ENCODE data around the gene CACNA1E.

CACNA1E gene

GRCh38 chr1:181748013-181748412, 264.7 kb downstream of the CACNA1E start:
- in situ Hi-C loops (cut with HindIII; ENCODE audit: low sequenced_read_pairs) = no loop called here

- in situ Hi-C loops (cut with HindIII; ENCODE audit: low sequenced_read_pairs) = loop anchor here (5.0 kb wide), 1 partner anchor 57 kb away; no protein-coding TSS in a partner anchor
Observed at GRCh38 chr1:181754103-181754502, 270.8 kb downstream of the CACNA1E start.

- in situ Hi-C loops (cut with HindIII; ENCODE audit: low sequenced_read_pairs) = no loop called here
Observed at GRCh38 chr1:181759481-181759880, 276.2 kb downstream of the CACNA1E start.

- in situ Hi-C loops (cut with HindIII; ENCODE audit: low sequenced_read_pairs) = loop anchor here (5.0 kb wide), 1 partner anchor 49 kb away; no protein-coding TSS in a partner anchor
Observed at GRCh38 chr1:181763736-181764135, 280.4 kb downstream of the CACNA1E start.

- in situ Hi-C loops (cut with HindIII; ENCODE audit: low sequenced_read_pairs) = no loop called here
Observed at GRCh38 chr1:181765451-181766026, 282.2 kb downstream of the CACNA1E start.

- in situ Hi-C loops (cut with HindIII; ENCODE audit: low sequenced_read_pairs) = no loop called here
Observed at GRCh38 chr1:181767001-181767708, 283.8 kb downstream of the CACNA1E start.

GRCh38 chr1:181768211-181768929, 285.1 kb downstream of the CACNA1E start:
- in situ Hi-C loops (cut with HindIII; ENCODE audit: low sequenced_read_pairs) = no loop called here

- in situ Hi-C loops (cut with HindIII; ENCODE audit: low sequenced_read_pairs) = no loop called here
Observed at GRCh38 chr1:181768930-181769280, 285.6 kb downstream of the CACNA1E start.

GRCh38 chr1:181769846-181770245, 286.5 kb downstream of the CACNA1E start:
- in situ Hi-C loops (cut with HindIII; ENCODE audit: low sequenced_read_pairs) = no loop called here

- in situ Hi-C loops (cut with HindIII; ENCODE audit: low sequenced_read_pairs) = no loop called here
Observed at GRCh38 chr1:181772714-181773113, 289.4 kb downstream of the CACNA1E start.

GRCh38 chr1:181776044-181776443, 292.7 kb downstream of the CACNA1E start:
- in situ Hi-C loops (cut with HindIII; ENCODE audit: low sequenced_read_pairs) = no loop called here

GRCh38 chr1:181777286-181777685, 294.0 kb downstream of the CACNA1E start:
- in situ Hi-C loops (cut with HindIII; ENCODE audit: low sequenced_read_pairs) = no loop called here

GRCh38 chr1:181777812-181778211, 294.5 kb downstream of the CACNA1E start:
- in situ Hi-C loops (cut with HindIII; ENCODE audit: low sequenced_read_pairs) = no loop called here

GRCh38 chr1:181778640-181779260, 295.4 kb downstream of the CACNA1E start:
- in situ Hi-C loops (cut with HindIII; ENCODE audit: low sequenced_read_pairs) = no loop called here

GRCh38 chr1:181779343-181779742, 296.0 kb downstream of the CACNA1E start:
- in situ Hi-C loops (cut with HindIII; ENCODE audit: low sequenced_read_pairs) = no loop called here

GRCh38 chr1:181783208-181783607, 299.9 kb downstream of the CACNA1E start:
- in situ Hi-C loops (cut with HindIII; ENCODE audit: low sequenced_read_pairs) = no loop called here

GRCh38 chr1:181784039-181784683, 300.8 kb downstream of the CACNA1E start:
- in situ Hi-C loops (cut with HindIII; ENCODE audit: low sequenced_read_pairs) = no loop called here

- in situ Hi-C loops (cut with HindIII; ENCODE audit: low sequenced_read_pairs) = no loop called here
Observed at GRCh38 chr1:181789395-181789794, 306.1 kb downstream of the CACNA1E start.

- in situ Hi-C loops (cut with HindIII; ENCODE audit: low sequenced_read_pairs) = no loop called here
Observed at GRCh38 chr1:181791721-181792120, 308.4 kb downstream of the CACNA1E start.

GRCh38 chr1:181793831-181794230, 310.5 kb downstream of the CACNA1E start:
- in situ Hi-C loops (cut with HindIII; ENCODE audit: low sequenced_read_pairs) = no loop called here

- in situ Hi-C loops (cut with HindIII; ENCODE audit: low sequenced_read_pairs) = no loop called here
Observed at GRCh38 chr1:181794332-181794731, 311.0 kb downstream of the CACNA1E start.

All from endothelial cell of hepatic sinusoid (primary cell).